IPS-18a (cell line): Measurements from ENCODE around the gene GNAQ.

Experiments used
- H3K27ac ChIP-seq: one replicate; pipeline ENCODE4 v1.5.1; 2013; ENCODE audit warnings: low read length
- H3K27me3 ChIP-seq: one replicate; pipeline ENCODE4 v1.6.1; 2013; ENCODE audit warnings: mild to moderate bottlenecking, low read length; ENCODE audit not compliant: control insufficient read depth, insufficient read depth
- H3K36me3 ChIP-seq: one replicate; pipeline ENCODE4 v1.6.1; 2013; ENCODE audit warnings: low read depth, low read length; ENCODE audit not compliant: control insufficient read depth
- H3K4me1 ChIP-seq: one replicate; pipeline ENCODE4 v1.6.1; 2013; ENCODE audit warnings: low read depth, low read length; ENCODE audit not compliant: control insufficient read depth
- H3K4me3 ChIP-seq: one replicate; pipeline ENCODE4 v1.5.1; 2013; ENCODE audit warnings: low read length
- H3K9ac ChIP-seq: one replicate; pipeline ENCODE4 v1.6.1; 2013; ENCODE audit warnings: mild to moderate bottlenecking, low read length, moderate library complexity
- H3K9me3 ChIP-seq: one replicate; pipeline ENCODE4 v1.6.1; 2013; ENCODE audit warnings: low read depth, low read length; ENCODE audit not compliant: control insufficient read depth

GNAQ gene

DNA sequence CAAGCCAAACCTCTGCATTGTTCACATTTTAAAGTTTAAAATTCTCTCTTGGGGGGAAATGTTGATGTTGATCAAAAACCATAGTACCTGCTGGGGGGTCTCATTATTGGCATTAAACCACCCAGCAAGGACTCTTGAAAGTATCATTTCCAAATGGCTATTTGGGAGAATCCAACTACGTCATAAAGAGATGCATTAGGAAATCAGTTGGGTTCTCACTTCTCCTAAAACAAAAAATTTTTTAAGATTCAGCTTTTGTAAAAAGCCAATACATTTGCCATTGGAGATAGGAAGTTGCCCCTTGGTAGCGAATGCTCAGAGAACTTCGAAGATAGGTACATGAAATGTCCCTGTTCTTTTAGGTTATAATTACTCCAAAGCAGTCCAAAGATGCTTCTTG, 96.4 kb downstream of the GNAQ start:
- Histone ChIP-seq H3K4me3 (no peak overlapping the region), H3K9me3 (no peaks in the 10 kb centered on the region), H3K4me1 (no peaks in the 10 kb centered on the region), H3K27ac (no peak overlapping the region), H3K9ac (no peak overlapping the region), H3K27me3 (no peaks in the 10 kb centered on the region), H3K36me3 (no peaks in the 10 kb centered on the region)

DNA sequence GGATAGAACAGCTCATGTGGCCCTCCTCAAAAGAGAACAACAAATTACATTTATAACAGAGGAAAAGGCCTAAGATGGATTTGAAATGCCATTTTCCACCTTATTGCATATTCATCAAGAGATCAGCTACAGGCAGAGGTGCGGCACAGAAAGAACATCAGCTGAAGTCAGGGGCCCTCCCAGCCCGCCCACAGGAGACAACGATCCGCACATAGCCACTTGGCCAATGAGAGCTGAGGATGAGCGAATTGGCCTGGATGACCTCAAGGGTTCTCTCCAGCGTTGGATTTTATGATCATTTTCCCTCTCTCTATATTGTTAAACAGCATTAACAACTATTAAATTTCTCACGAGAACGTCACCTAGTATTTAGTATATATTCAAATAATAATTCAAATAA, 97.6 kb downstream of the GNAQ start:
- Histone ChIP-seq H3K27ac (no peak overlapping the region), H3K4me3 (no peak overlapping the region), H3K36me3 (no peaks in the 10 kb centered on the region), H3K9me3 (no peaks in the 10 kb centered on the region), H3K9ac (no peak overlapping the region), H3K27me3 (no peaks in the 10 kb centered on the region), H3K4me1 (no peaks in the 10 kb centered on the region)

DNA sequence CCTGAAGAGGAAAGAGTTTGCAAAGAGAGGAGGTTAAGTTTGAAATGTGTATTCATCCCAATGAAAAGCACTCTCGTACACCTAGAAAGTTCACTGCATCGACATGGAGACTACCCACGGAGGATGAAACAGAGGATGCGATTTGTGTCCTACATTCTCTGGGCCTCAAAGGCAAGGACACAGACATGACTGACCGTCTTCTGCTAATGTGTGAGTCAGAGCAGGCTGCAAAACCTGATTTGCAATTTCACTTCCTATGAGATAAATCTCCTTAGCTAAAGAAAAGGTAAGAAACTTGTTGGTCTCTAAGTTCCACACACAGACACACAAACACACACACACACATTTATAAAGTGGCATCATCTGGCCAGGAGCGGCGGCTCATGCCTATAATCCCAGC, 98.6 kb downstream of the GNAQ start:
- no peaks in the 10 kb centered on the region for H3K9me3 ChIP-seq
- H3K27ac ChIP-seq = no peak overlapping the region
- no peaks in the 10 kb centered on the region for H3K4me1 ChIP-seq
- no peaks in the 10 kb centered on the region for H3K27me3 ChIP-seq
- no peak overlapping the region for H3K4me3 ChIP-seq
- H3K36me3 ChIP-seq = no peaks in the 10 kb centered on the region
- H3K9ac ChIP-seq = no peak overlapping the region

DNA sequence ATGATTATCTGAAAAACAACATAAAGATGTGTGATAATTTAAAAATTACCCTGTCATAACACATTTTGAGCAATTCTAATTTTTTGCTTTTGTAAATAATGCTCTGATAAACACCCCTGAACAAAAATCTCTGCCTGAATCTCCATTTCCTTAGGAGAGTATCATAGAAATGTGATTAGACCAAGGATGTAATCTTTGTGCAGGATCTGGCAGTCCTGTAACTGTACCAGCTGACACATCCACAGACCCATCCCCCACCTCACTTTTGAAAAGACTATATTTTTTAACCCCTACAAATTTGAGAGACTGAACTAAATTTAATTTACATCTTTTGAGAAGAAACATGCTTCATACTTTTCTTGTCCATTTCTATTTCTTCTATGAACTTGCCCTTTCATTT, 101.7 kb downstream of the GNAQ start:
- no peaks in the 10 kb centered on the region for H3K27me3 ChIP-seq
- H3K4me1 ChIP-seq = no peaks in the 10 kb centered on the region
- no peaks in the 10 kb centered on the region for H3K36me3 ChIP-seq
- no peak overlapping the region for H3K4me3 ChIP-seq
- no peak overlapping the region for H3K9ac ChIP-seq
- no peaks in the 10 kb centered on the region for H3K9me3 ChIP-seq
- H3K27ac ChIP-seq = no peak overlapping the region

DNA sequence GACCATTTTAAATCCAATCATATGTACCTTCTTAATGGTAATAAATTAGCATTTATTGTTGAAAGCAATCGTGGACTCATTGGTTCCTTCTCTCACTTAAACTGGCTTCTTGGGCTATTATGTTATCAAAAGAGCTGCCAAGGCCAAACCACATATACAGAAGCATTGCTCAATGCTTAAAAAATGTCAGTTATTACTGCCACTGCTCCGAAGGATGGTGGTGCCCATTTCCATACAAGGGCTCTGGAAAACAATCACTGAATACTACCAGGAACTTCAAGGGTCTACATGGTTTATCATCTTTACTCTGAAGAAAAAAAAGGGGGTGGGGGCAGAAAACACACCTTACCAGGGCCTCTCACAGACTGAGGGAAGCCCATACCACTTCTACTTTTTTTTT, 104.3 kb downstream of the GNAQ start:
- H3K4me3 ChIP-seq = no peak overlapping the region
- H3K9ac ChIP-seq = no peak overlapping the region
- no peaks in the 10 kb centered on the region for H3K4me1 ChIP-seq
- H3K36me3 ChIP-seq = no peaks in the 10 kb centered on the region
- H3K27ac ChIP-seq = no peak overlapping the region
- no peaks in the 10 kb centered on the region for H3K27me3 ChIP-seq
- H3K9me3 ChIP-seq = no peaks in the 10 kb centered on the region

DNA sequence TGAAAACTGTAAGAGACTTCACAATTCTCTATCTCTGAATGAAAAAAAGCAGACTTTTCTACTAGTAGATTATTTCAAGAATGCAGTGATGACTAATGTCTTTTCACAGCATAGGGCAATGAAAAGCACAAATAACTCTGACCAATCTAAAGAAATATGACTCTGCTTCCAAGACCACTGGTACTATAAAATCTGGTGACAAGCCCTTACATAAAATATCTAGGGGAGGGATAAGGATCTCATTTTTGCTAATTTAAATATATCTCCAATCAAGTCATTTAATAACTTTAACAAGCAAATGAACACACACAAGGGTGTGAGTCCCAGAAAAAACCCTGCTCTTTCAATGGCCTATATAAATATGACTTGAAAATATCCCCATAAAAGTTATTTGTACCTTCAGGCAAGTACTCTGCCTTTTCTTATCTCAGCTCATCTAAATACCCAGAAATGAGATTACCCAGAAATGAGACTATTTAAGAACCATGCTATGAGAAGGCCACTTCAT, 105.2 kb downstream of the GNAQ start:
- Histone ChIP-seq H3K27ac (no peak overlapping the region), H3K4me3 (no peak overlapping the region), H3K9me3 (no peaks in the 10 kb centered on the region), H3K36me3 (no peaks in the 10 kb centered on the region), H3K9ac (no peak overlapping the region), H3K27me3 (no peaks in the 10 kb centered on the region), H3K4me1 (no peaks in the 10 kb centered on the region)

DNA sequence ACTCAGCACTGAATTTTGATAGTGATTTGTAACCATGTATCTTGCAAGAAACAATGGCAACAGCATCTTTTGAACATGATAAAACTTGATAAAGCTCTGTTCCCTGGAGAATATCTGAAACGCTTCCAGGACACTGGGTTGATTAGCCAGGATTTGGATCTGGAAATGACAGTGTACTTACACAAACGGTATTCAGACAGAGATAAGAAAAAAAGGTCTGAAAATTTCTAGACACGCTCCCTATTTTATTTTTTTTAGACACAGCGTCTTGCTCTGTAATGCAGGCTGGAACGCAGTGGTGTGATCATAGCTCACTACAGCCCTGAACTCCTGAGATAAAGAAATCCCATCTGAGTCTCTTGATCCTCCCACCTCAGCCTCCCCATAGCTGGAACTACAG, 109.0 kb downstream of the GNAQ start:
- no peaks in the 10 kb centered on the region for H3K9me3 ChIP-seq
- peaks cover 4% of the 10 kb centered on the region for H3K4me1 ChIP-seq
- no peak overlapping the region for H3K9ac ChIP-seq
- H3K27me3 ChIP-seq = no peaks in the 10 kb centered on the region
- no peak overlapping the region for H3K4me3 ChIP-seq
- H3K36me3 ChIP-seq = peaks cover 3% of the 10 kb centered on the region
- no peak overlapping the region for H3K27ac ChIP-seq

DNA sequence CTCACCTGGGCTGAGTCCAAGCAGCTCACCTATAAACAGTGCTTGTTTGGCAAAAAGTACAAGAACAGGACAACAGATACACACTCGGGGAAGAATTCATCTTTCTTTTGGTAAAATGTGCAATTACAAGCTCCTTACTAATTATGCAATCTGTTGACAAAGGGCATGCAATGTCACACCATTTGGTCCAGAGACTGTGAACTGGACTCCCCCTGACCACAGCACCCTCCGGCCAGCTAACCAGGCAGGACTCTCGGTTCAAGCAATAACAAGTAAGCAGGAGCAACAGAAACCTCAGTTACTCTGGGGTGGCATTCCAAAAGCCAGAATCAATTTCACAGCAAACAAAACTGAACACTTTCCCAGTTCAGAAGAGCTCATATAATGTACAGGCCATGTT, 113.8 kb downstream of the GNAQ start:
- H3K9ac ChIP-seq = no peak overlapping the region
- no peaks in the 10 kb centered on the region for H3K27me3 ChIP-seq
- no peak overlapping the region for H3K27ac ChIP-seq
- H3K4me1 ChIP-seq = peaks cover 19% of the 10 kb centered on the region
- H3K4me3 ChIP-seq = no peak overlapping the region
- H3K9me3 ChIP-seq = no peaks in the 10 kb centered on the region
- peaks cover 3% of the 10 kb centered on the region for H3K36me3 ChIP-seq

DNA sequence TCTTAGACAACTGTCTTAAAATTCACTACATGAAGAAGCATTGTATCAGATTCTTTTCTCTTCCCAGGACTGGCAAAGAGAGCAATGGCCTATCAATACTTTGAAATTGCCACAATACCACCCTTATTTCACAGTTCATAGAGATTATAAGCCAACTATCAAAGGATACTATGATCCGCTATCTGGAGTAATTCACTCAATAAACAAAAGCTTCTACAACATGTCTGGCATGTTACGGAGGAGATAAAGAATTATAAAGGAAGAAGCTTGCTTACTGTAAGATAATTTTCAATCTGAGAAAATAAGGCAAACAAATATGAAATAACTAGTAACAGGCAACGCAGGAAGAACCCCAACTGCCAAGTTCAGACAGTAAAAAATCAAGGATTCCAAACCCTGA, 114.8 kb downstream of the GNAQ start:
- peaks cover 3% of the 10 kb centered on the region for H3K36me3 ChIP-seq
- H3K27ac ChIP-seq = no peak overlapping the region
- no peak overlapping the region for H3K4me3 ChIP-seq
- H3K9me3 ChIP-seq = no peaks in the 10 kb centered on the region
- peaks cover 20% of the 10 kb centered on the region for H3K4me1 ChIP-seq
- H3K27me3 ChIP-seq = no peaks in the 10 kb centered on the region
- H3K9ac ChIP-seq = no peak overlapping the region

DNA sequence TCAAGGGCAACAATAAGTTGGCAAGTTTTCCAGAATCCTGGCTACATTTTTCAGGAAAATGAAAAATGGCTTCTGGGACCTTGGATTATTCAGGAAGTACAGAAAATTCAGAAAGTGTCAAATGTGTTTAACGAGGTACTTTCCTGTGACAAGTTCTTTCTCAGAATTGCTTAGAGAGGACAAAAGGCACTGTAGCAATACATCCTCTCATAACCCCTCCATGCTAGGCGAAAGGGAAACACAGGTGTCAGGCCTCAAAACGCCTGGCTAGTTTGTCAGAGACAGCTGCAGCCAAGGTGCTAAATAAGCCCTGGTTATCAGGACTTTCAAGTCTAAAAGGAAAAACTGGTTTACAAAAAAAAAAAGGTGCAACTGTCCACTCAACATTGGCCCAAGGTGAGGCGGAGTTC, 115.2 kb downstream of the GNAQ start:
- Histone ChIP-seq H3K27ac (no peak overlapping the region), H3K9ac (no peak overlapping the region), H3K4me3 (no peak overlapping the region), H3K27me3 (no peaks in the 10 kb centered on the region), H3K4me1 (peaks cover 22% of the 10 kb centered on the region), H3K36me3 (peaks cover 3% of the 10 kb centered on the region), H3K9me3 (no peaks in the 10 kb centered on the region)

DNA sequence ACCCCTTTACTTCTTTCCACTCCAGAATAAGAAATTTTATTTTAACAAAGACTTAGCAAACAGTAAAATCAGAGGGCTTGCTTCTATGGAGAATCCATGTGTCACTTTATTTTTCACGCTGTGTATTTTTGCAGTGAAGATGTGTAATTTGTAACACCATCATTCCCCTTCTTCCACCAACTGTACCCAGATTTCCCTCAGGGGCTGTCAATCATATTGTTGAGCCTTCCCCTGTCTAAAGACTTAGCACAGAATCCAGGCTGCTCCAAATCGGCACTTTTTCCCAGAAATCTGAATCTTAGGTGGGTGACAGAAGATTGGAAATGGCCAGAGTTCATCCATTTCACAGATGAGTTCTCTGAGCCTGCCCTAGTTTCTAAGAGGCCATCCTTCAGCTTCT, 115.9 kb downstream of the GNAQ start:
- H3K9me3 ChIP-seq = no peaks in the 10 kb centered on the region
- H3K27ac ChIP-seq = no peak overlapping the region
- H3K36me3 ChIP-seq = peaks cover 3% of the 10 kb centered on the region
- peaks cover 18% of the 10 kb centered on the region for H3K4me1 ChIP-seq
- no peak overlapping the region for H3K4me3 ChIP-seq
- H3K9ac ChIP-seq = no peak overlapping the region
- H3K27me3 ChIP-seq = no peaks in the 10 kb centered on the region

DNA sequence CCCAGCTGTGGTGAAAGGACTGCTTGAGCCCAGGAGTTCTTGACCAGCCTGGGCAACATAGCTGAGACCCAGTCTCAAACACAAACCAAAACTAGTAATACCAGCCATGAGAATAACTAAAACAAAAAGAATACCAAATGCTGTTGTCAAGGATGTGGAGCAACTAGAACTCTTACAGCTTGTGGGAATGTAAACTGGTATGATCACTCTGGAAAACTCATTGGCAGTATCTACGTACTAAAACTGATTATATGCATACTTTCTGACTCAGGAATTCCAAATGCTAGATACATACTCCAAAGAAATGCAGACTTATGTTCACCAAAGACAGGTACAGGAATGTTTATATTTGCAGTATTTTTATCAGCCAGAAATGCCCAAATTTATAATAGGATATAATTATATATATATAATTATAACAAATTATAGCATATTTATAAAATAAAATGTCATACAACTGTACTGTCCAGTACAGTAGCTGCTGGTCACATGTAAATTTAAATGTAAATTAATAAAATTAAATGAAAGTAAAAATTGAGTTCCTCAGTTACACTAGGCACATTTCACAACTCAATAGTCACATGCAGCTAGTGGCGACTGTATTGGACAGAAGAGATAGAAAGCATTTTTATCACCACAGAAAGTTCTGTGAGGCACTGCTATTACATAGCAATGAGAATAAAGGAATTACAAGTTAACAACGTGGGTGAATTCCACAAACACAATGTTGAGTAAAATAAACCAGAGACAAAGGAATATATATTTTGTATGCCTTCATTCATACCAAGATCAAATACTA, 118.5 kb downstream of the GNAQ start:
- Histone ChIP-seq H3K27ac (no peak overlapping the region), H3K4me1 (peaks cover 18% of the 10 kb centered on the region), H3K4me3 (no peak overlapping the region)

More for the DNA sequence above, 118.5 kb downstream of the GNAQ start:
- H3K9me3 ChIP-seq = no peaks in the 10 kb centered on the region
- no peaks in the 10 kb centered on the region for H3K27me3 ChIP-seq
- no peaks in the 10 kb centered on the region for H3K36me3 ChIP-seq
- no peak overlapping the region for H3K9ac ChIP-seq
